Tibial nerve (tissue), 4 donors: Measurements from ENCODE around the gene JADE2.

Experiments used
- CTCF ChIP-seq, 5 experiments: fragments of 200-600 bp in 3 of 5; fragments of 450-650 bp in 2 of 5; sonication (generic) in 3 of 5; IDR thresholded peaks; one replicate each; pipeline ENCODE4 v1.5.1; 2016 to 2019; ENCODE audit warnings: antibody characterized with exemption in 5 of 5, mild to moderate bottlenecking in 3 of 5, moderate library complexity in 2 of 5
- EP300 ChIP-seq, 2 donors: sonication (generic); formaldehyde crosslinking; IDR thresholded peaks; one replicate each; pipeline ENCODE4 v1.6.1; 2017; ENCODE audit warnings: antibody characterized with exemption in 2 of 2, mild to moderate bottlenecking in 1 of 2
- POLR2A ChIP-seq, 2 donors: fragments of 450-650 bp; IDR thresholded peaks; one replicate each; pipeline ENCODE4 v1.6.1; 2017; ENCODE audit warnings: antibody characterized with exemption in 2 of 2, mild to moderate bottlenecking in 2 of 2, moderate library complexity in 2 of 2

GRCh38 chr5:134545070-134545868 lies 19.8 kb downstream of the JADE2 start:
- TF ChIP-seq CTCF (IDR thresholded peaks at IDR 0.05): no peak
- no peak for TF ChIP-seq POLR2A (IDR thresholded peaks at IDR 0.05)
- peak in 1 of 2 donors; percentile 60 for TF ChIP-seq EP300 (IDR thresholded peaks at IDR 0.05)
